ENCODE data around the gene AP3M1.

AP3M1 gene

GRCh38 chr10:74109452-74109851, 41.2 kb downstream of the AP3M1 start:
- ATAC-seq: no peak
- Mint-ChIP-seq H3K4me1 (no peaks in the 10 kb centered on the region), H3K27me3 (no peaks in the 10 kb centered on the region), H3K4me3 (no peak overlapping the region), H3K9me3 (no peaks in the 10 kb centered on the region), H3K27ac (peak overlapping the region in 1 of 2 donors; percentile 30)
- no peak for DNase-seq

GRCh38 chr10:74107391-74107790, 43.2 kb downstream of the AP3M1 start:
- no peaks in the 10 kb centered on the region for H3K27me3 Mint-ChIP-seq
- H3K4me1 Mint-ChIP-seq: no peaks in the 10 kb centered on the region
- no peaks in the 10 kb centered on the region for H3K9me3 Mint-ChIP-seq
- no peak overlapping the region for H3K4me3 Mint-ChIP-seq
- ATAC-seq (no peak), DNase-seq (no peak)
- H3K27ac Mint-ChIP-seq: no peak overlapping the region

GRCh38 chr10:74104996-74105395, 45.6 kb downstream of the AP3M1 start:
- ATAC-seq: no peak
- no peaks in the 10 kb centered on the region for H3K9me3 Mint-ChIP-seq
- no peaks in the 10 kb centered on the region for H3K4me1 Mint-ChIP-seq
- DNase-seq: no peak
- H3K27me3 Mint-ChIP-seq: no peaks in the 10 kb centered on the region
- no peak overlapping the region for H3K27ac Mint-ChIP-seq
- H3K4me3 Mint-ChIP-seq: no peak overlapping the region

- H3K27ac Mint-ChIP-seq: no peak overlapping the region
- no peak for ATAC-seq
- no peaks in the 10 kb centered on the region for H3K27me3 Mint-ChIP-seq
- DNase-seq: no peak
- no peaks in the 10 kb centered on the region for H3K4me1 Mint-ChIP-seq
- H3K9me3 Mint-ChIP-seq: no peaks in the 10 kb centered on the region
- no peak overlapping the region for H3K4me3 Mint-ChIP-seq
Measured at GRCh38 chr10:74104480-74104879, 46.1 kb downstream of the AP3M1 start.

GRCh38 chr10:74103560-74104258, 46.9 kb downstream of the AP3M1 start:
- Mint-ChIP-seq H3K4me1 (no peaks in the 10 kb centered on the region), H3K27ac (no peak overlapping the region), H3K9me3 (no peaks in the 10 kb centered on the region), H3K27me3 (no peaks in the 10 kb centered on the region), H3K4me3 (no peak overlapping the region)
- ATAC-seq (no peak), DNase-seq (no peak)

- no peaks in the 10 kb centered on the region for H3K4me1 Mint-ChIP-seq
- DNase-seq (no peak), ATAC-seq (no peak)
- H3K27ac Mint-ChIP-seq: peak overlapping the region in 1 of 2 donors; percentile 45
- no peaks in the 10 kb centered on the region for H3K27me3 Mint-ChIP-seq
- no peaks in the 10 kb centered on the region for H3K9me3 Mint-ChIP-seq
- no peak overlapping the region for H3K4me3 Mint-ChIP-seq
Measured at GRCh38 chr10:74099836-74100235, 50.8 kb downstream of the AP3M1 start.

- H3K4me1 Mint-ChIP-seq: no peaks in the 10 kb centered on the region
- DNase-seq (no peak), ATAC-seq (no peak)
- no peaks in the 10 kb centered on the region for H3K27me3 Mint-ChIP-seq
- H3K9me3 Mint-ChIP-seq: no peaks in the 10 kb centered on the region
- peak overlapping the region in 1 of 2 donors; percentile 45 for H3K27ac Mint-ChIP-seq
- no peak overlapping the region for H3K4me3 Mint-ChIP-seq
Measured at GRCh38 chr10:74099420-74099819, 51.2 kb downstream of the AP3M1 start.

GRCh38 chr10:74097776-74098175, 52.9 kb downstream of the AP3M1 start:
- Mint-ChIP-seq H3K27me3 (no peaks in the 10 kb centered on the region), H3K9me3 (no peaks in the 10 kb centered on the region), H3K4me3 (no peak overlapping the region), H3K4me1 (no peaks in the 10 kb centered on the region), H3K27ac (no peak overlapping the region)
- DNase-seq: no peak
- ATAC-seq: no peak

- no peak for ATAC-seq
- no peaks in the 10 kb centered on the region for H3K9me3 Mint-ChIP-seq
- no peaks in the 10 kb centered on the region for H3K27me3 Mint-ChIP-seq
- no peak overlapping the region for H3K27ac Mint-ChIP-seq
- H3K4me3 Mint-ChIP-seq: no peak overlapping the region
- DNase-seq: no peak
- no peaks in the 10 kb centered on the region for H3K4me1 Mint-ChIP-seq
Measured at GRCh38 chr10:74096777-74097176, 53.9 kb downstream of the AP3M1 start.

GRCh38 chr10:74094231-74094630, 56.4 kb downstream of the AP3M1 start:
- Mint-ChIP-seq H3K4me1 (no peaks in the 10 kb centered on the region), H3K9me3 (no peaks in the 10 kb centered on the region), H3K4me3 (no peak overlapping the region), H3K27me3 (no peaks in the 10 kb centered on the region), H3K27ac (no peak overlapping the region)
- ATAC-seq: no peak
- no peak for DNase-seq

- no peak overlapping the region for H3K27ac Mint-ChIP-seq
- H3K4me3 Mint-ChIP-seq: no peak overlapping the region
- H3K27me3 Mint-ChIP-seq: no peaks in the 10 kb centered on the region
- H3K4me1 Mint-ChIP-seq: no peaks in the 10 kb centered on the region
- DNase-seq (no peak), ATAC-seq (no peak)
- H3K9me3 Mint-ChIP-seq: no peaks in the 10 kb centered on the region
Measured at GRCh38 chr10:74093530-74094164, 57.0 kb downstream of the AP3M1 start.

GRCh38 chr10:74092372-74092771, 58.3 kb downstream of the AP3M1 start:
- Mint-ChIP-seq H3K4me3 (no peak overlapping the region), H3K4me1 (no peaks in the 10 kb centered on the region), H3K27ac (no peak overlapping the region), H3K9me3 (no peaks in the 10 kb centered on the region), H3K27me3 (no peaks in the 10 kb centered on the region)
- no peak for DNase-seq
- no peak for ATAC-seq

- Mint-ChIP-seq H3K9me3 (no peaks in the 10 kb centered on the region), H3K27ac (no peak overlapping the region), H3K4me1 (peaks cover 9% of the 10 kb centered on the region), H3K4me3 (no peak overlapping the region), H3K27me3 (no peaks in the 10 kb centered on the region)
- ATAC-seq (no peak), DNase-seq (no peak)
Measured at GRCh38 chr10:74088722-74089121, 61.9 kb downstream of the AP3M1 start.

- no peak for DNase-seq
- Mint-ChIP-seq H3K27me3 (no peaks in the 10 kb centered on the region), H3K4me1 (peaks cover 10% of the 10 kb centered on the region), H3K27ac (no peak overlapping the region), H3K4me3 (no peak overlapping the region), H3K9me3 (no peaks in the 10 kb centered on the region)
- no peak for ATAC-seq
Measured at GRCh38 chr10:74086317-74086716, 64.3 kb downstream of the AP3M1 start.

GRCh38 chr10:74084955-74085354, 65.7 kb downstream of the AP3M1 start:
- H3K4me3 Mint-ChIP-seq: no peak overlapping the region
- H3K27me3 Mint-ChIP-seq: no peaks in the 10 kb centered on the region
- peaks cover 21% of the 10 kb centered on the region for H3K4me1 Mint-ChIP-seq
- DNase-seq: no peak
- H3K9me3 Mint-ChIP-seq: no peaks in the 10 kb centered on the region
- ATAC-seq: peak; percentile 84
- H3K27ac Mint-ChIP-seq: no peak overlapping the region

- Mint-ChIP-seq H3K9me3 (no peaks in the 10 kb centered on the region), H3K27ac (no peak overlapping the region), H3K4me3 (no peak overlapping the region), H3K27me3 (no peaks in the 10 kb centered on the region), H3K4me1 (peaks cover 36% of the 10 kb centered on the region)
- ATAC-seq (no peak), DNase-seq (no peak)
Measured at GRCh38 chr10:74083304-74083703, 67.3 kb downstream of the AP3M1 start.
